Right ventricle myocardium superior (tissue), 1 donor: ENCODE data around the gene PARVB. TPM values are rescaled to one million over a fixed set of nuclear protein-coding genes. Genes with fewer than 3 reads are reported as not detected.

Source experiments
- ATAC-seq: fragments of 200-7000 bp; cut with Tn5 transposase; one replicate; pipeline ENCODE4 v1.9.1; 2020; ENCODE audit warnings: mild to moderate bottlenecking; ENCODE audit not compliant: poor library complexity
- DNase-seq: peaks from one replicate; pipeline ENCODE4 v3.0.0-alpha.2; 2020
- intact Hi-C: fragments of 100-400 bp; cut with DNase I; formaldehyde crosslinking; loops from one replicate; pipeline ENCODE4 v1.11.2; 2022
- total RNA-seq: library from RNA; stranded (reverse); fragmentation: NEBNext Ultra II Directional; extraction: Animal tissue kit (Norgen Biotek cat#: 25700); gene quantifications from one replicate; pipeline ENCODE4 v1.2.1, GENCODE V29; 2021
- donor health status: DM: no; HTN: yes; CAD: no; lungs with severe emphysema.

PARVB gene
- total RNA-seq, 1 donor from 2014 or later = 194 TPM

DNA sequence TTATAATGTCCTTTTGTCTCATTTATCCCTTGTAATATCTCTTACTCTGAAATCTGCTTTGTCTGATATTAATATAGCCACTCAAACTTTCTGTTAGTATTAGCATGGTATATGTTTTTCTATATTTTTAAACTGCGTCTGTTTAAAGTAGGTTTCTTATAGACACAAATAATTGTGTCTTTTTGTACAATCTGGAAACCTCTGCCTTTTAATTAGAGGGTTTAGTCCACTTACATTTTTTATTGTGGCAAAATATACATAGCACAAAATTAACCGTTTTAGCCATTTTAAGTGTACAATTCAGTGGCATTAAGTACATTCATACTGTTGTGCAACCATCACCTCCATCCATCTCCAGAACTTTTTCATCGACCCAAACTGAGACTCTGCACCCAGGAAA is 185.2 kb downstream of the PARVB start:
- no peak for DNase-seq
- ATAC-seq = no peak
- intact Hi-C loops = no loop called here

DNA sequence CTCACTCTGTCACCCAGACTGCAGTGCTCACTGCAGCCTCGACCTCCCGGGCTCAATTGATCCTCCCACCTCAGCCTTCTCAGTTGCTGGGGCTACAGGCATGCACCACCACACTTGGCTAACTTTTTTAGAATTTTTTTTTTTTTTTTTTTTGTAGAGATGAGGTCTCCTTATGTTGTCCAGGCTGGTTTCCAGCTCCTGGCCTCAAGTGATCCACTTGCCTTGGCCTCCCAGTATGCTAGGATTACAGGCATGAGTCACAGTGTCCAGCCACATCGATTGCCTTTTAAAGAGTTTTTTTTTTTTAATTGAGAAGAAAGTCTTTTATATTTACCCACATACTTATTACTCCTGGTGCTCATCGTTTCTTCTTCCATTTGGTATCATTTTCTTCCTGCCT is 186.6 kb downstream of the PARVB start:
- DNase-seq (no peak), ATAC-seq (no peak)
- intact Hi-C loops = no loop called here

DNA sequence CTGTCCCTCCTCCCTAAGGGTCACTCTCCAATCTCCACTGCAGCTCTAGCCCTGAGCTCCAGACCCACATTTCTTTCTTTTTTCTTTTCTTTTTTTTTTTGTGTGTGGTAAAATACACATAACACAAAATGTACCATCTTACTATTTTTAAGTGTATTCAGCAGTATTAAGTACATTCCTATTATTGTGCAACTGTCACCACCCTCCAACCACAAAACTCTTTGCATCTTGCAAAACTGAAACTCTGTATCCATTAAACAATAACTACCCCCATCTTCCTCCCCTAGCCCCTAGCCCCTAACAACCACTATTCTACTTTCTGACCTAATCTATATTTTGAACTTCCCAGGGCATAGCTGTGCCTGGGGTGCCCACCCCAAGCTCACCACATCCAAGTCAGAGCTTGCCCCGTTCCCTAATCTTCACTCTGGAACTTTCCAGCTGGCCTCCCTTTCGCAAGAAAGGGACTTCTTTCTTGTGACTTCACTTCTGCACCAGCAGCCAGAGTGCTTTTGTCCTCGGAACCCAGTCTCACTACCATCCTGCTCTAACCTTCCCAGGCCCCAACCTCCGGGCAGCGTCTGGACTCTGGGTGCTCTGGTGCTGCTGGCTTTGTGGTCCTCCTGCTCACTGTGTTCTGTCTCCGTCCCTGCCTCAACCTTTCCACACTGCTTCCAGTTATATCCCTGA is 187.3 kb downstream of the PARVB start:
- intact Hi-C loops = no loop called here
- no peak for DNase-seq
- no peak for ATAC-seq

DNA sequence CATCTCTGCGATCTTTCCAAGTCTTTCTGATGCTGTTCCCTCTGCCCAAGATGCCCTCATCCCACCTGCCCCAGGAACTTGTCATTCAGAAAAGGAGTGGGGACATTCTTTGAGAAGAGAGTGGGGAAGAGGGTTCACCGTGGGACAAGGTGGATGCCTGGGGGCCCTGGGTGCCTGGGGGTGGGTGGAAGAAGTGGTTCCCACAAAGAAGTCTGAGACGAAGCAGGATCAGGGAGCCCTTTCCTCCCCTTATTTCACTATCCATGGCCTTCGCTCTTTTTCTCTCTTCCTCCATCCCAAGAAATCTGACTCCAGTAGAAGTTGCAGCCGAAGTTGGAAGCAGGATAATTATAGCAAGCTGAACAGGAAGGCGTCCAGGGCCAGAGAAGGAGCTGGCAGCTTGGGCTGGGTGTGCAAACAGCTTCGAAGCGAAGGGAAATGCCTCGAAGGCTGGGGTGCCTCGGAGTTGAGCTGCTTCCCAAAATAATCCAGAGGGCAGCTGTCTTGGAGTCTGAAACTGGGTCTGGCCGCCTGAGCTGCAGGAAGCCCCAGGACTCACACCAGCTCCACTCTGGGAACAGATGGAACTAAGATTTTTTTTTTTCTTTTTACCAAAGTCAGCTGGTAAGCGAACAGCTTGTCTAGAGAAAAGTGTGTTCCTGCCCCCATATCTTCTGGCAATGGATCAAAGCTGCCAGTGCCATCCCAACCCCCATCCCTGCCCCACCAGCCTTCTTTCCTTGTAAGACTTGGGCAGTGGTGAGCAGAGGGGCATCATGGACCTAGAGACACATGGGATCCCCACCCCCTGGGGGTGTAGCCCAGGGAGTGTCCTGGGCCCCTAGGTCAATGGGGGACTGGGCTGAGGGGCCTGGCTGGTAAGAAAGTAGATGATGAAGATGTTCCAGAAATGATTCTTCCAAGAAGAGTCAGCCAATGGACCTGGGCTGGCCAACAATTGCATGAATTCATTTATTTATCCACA is 188.1 kb downstream of the PARVB start:
- DNase-seq = no peak
- no peak for ATAC-seq
- intact Hi-C loops = no loop called here

DNA sequence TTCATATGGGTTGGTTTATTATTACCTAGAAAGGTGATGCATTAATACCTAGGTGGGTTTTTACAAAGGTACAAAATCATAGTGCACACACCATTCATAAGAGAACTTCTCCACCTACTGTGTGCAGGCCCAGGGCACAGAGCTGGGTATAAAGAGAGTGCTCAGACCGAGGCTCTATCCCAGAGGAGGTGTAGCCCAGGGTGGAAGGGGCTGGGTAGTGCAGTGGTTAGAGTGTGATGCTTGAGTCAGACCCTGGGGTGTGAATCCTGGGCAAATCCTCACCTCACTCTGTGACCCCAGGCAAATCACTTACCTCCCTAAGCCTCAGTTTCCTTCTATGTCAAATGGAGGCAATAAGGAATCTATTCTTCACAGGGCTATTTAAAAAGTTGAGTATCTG is 188.8 kb downstream of the PARVB start:
- no peak for DNase-seq
- ATAC-seq = no peak
- intact Hi-C loops = no loop called here

DNA sequence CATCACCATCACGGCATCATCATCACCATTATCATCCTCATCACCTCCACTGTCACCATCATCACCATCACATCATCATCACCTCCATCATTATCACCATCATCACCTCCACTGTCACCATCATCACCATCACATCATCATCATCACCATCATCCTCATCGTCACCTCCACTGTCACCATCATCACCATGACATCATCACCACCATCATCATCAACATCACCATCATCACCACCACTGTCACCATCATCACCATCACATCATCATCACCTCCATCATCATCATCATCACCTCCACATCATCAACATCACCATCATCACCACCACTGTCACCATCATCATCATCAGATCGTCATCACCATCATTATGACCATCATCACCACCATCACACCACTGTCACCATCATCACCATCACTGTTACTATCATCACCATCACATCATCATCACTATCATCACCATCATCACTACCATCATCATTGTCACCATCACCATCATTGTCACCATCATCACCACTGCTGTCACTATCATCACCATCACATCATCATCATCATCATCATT is 189.5 kb downstream of the PARVB start:
- intact Hi-C loops = no loop called here
- no peak for ATAC-seq

DNA sequence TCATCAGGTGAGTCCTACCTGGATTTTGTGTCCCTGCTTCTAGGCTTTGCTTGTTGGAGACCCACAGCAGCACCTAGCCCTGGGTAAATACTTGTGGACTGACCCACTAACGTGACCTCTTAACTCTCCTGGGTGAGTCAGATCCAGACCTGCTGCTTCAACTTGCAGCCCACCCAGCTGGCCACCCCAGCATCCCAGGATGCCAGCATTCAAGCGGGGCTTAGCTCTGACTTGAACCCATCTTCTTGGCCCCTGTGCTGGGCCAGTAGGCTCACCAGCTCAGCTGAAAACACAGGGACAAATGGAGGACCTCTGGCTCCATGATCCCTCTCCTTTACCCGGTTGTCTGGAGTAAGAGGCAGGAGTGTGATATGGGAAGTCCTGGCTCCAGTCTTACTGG is 190.1 kb downstream of the PARVB start:
- intact Hi-C loops = no loop called here
- DNase-seq (no peak), ATAC-seq (no peak)

More for the DNA sequence above, 189.5 kb downstream of the PARVB start:
- no peak for DNase-seq

DNA sequence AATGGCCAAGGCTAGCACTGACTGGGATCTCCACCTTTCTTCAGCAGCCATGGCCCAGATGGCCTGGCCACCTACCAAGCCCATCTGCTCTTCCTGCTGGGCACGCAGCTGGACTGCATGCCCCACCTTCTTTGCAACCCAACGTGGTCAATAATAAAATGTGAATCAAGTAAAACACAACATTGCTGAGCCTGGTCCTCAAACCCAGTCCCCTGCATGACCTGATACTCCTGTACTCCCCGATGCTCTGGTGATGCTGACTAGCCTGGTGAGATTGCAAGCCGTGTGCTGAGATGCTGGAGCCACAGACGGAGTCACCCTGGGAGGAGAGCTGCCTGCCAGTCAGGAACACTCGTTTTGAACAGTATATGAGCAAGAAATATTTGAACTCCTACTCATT is 190.7 kb downstream of the PARVB start:
- DNase-seq (no peak), ATAC-seq (no peak)
- intact Hi-C loops = no loop called here

DNA sequence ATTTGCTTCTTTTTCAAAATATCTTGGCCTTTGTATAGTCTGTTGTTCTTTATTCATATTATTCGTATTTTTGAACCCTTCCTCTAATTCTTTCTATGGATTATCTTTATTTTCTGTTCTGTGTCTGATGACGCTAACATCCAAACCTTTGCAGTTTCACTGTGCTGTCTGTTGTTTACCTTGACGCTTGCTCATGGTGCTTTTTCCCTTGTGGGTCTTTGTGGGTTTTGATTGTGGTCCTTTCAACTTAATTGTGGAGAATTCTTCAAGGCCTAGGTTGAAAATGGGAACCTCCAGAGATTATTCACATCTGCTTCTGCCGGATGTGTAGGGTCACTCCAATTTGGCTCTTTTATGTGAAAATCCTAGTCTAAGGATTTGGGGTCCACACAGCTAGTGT is 191.2 kb downstream of the PARVB start:
- ATAC-seq = no peak
- no peak for DNase-seq
- intact Hi-C loops = no loop called here

DNA sequence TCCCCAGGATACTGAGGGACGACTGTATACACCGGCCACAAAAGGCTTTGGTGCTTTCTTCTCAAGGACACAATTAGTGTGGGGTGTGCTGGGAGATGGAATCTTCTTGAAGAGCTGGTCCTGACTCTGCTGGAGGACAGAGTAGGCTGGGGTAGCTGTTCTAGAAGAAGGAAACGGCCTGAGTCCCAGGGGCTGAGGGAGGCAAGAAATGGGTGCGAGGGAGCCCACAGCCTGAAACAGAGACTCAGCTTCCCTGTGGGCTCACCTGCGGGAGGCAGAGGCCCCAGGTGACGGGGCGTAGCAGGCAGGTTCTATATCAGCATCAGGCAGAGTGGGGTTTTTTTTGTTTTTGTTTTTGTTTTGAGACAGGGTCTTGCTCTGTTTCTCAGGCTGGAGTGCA is 193.2 kb downstream of the PARVB start:
- DNase-seq (no peak), ATAC-seq (no peak)
- intact Hi-C loops = no loop called here

DNA sequence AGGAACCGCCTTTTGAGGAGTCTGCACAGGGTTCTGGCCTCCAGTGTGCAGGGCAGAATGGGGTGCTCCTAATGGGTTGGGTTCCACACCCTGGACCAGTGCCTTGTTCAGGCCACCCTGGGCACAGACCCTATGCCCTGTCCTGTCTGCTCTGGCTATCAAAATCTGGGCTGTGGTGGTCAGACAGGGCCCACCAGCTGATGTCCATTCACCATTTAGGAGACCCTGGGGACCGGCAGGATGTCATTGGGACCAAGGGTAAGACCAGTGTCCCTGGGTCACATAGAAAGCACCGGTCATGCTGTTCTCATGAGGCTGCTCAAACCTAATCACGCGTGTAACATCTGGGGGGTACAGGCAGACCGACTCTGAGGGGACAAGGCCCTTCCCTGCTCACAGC is 194.0 kb downstream of the PARVB start:
- ATAC-seq (no peak), DNase-seq (no peak)
- intact Hi-C loops = no loop called here

DNA sequence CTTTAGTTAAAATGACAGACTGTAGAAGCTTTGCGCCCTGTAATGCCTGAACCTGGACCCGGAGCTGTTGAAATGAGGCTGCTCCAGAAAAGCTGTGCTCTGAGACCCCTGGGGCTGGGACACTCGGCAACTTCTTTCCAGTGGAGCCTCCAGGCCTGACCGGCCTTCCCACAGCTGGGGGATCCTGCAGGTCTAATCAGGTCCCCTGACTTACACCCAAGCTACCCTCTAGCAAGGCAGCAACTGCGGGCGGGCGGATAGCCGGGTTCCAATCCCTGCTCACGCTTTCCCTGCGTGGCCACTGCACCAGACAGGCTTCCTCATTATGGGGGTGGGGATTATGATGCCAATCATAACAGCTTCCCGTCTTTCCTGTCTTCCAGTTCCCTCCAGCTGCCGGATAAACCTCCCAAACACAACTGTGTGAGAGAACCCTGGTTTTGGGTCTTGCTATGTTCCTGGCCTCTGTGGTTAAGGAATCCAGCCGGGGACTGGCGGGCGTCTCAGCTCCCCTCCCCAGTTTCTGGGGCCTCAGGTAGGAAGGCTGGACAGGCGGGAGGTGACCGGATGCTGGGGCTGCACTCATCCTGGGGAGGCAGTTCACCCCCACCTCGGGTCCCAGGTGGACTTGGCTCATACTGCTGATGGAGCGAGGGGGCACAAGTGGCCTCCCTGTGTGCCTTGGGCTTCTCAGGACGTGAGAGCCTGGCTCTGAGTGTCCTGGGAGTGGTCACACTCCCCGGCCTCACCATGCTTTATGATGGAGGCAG is 195.2 kb downstream of the PARVB start:
- intact Hi-C loops = no loop called here
- ATAC-seq (no peak), DNase-seq (no peak)

DNA sequence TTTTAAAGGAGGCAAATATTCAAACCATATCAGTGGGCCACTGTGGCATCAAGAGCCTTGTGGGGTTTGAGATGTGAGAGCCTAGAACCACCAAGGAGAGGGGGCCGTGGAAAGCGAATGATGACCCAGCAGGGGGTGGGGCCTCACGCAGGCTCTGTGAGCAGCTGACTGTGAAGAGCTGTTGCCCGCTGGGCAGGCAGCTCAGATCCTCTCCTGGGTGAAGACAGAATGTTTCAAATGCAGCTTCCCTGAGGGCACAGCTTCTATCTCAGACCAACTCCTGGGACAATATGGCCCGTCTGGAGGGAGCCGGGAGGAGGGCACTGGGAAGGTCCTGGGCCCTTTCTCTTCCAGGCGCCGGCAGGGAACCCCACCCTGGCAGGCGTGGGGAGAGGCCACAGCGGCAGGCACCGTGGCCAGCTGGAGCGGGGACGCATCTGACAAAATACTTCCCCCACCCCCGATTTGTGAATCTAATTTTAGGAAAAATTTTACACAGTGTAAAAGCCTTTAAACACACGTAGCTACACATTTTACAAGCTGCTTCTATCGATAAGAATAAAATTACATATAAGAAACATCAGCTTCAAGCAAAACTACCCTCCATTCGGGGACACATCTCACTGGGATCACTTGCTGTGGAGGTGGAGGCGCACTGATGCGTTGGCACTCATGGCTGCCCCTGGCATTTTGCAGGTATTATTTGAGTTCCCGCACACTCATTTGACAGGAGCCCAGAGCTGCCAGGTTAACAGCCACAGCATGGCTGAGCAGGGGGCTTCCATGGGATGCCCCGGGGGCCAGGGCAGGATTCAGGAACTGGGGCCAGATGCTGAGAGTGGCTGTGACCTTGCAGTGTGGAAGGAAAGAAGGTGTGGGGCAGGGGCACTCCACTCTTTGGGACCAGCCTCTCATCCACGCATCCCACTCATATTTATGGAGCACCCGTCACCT is 196.9 kb downstream of the PARVB start:
- DNase-seq = peak; percentile 15
- intact Hi-C loops = no loop called here
- ATAC-seq = no peak

DNA sequence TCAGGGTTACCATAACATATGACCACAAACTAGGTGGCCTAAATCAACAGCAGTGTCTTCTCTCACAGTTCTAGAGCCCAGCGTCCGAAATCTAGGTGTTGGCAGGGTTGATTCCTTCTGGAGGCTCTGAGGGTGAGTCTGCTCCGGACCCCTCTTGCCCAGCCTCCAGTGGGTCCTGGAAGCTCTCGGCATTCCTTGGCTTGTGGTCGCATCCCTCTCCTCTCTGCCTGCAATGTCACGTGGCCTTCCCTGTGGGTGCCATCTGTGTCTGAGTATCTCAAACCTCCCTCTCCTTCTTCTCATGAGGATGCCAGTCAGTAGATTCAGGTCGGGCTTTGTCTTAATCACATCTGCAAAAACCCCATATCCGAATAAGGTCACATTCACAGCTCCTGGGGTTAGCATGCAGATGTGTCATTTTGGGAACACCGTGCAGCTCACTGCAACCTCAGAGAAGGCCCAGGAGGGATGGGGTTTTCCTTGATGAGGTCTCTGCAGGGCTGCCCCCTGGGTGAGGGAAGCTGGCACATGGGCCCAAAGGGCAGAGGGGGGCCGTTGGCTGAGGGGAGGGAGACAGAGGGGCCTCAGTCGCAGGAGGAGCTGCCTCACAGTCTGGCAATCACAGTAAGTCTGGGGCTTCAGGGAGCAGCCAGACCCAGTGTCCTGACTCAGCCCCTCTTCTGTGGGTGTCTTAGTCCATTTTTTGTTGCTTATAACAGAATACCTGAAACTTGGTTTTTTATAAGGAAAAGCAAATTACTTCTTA is 197.8 kb downstream of the PARVB start:
- ATAC-seq (no peak), DNase-seq (peak; percentile 13)
- intact Hi-C loops = no loop called here
